A673 (cell line): ENCODE results near the gene BRI3.

Experiments
- EZH2 ChIP-seq: fragments of 200-600 bp; sonication (generic); IDR thresholded peaks from 2 replicates; pipeline ENCODE4 v1.6.1; 2017; ENCODE audit warnings: borderline replicate concordance, low read depth, mild to moderate bottlenecking, mixed read lengths, antibody characterized with exemption, low read length; ENCODE audit not compliant: poor library complexity, severe bottlenecking
- TF ChIP-seq, protein P1 (sequence below): fragments of 300-800, 200-600 bp; sonication (generic); conservative IDR thresholded peaks from 2 replicates; pipeline ENCODE4 v1.5.1; 2017; ENCODE audit warnings: low read depth, mild to moderate bottlenecking, antibody characterized with exemption, low read length, moderate library complexity, mixed read lengths

DNA sequence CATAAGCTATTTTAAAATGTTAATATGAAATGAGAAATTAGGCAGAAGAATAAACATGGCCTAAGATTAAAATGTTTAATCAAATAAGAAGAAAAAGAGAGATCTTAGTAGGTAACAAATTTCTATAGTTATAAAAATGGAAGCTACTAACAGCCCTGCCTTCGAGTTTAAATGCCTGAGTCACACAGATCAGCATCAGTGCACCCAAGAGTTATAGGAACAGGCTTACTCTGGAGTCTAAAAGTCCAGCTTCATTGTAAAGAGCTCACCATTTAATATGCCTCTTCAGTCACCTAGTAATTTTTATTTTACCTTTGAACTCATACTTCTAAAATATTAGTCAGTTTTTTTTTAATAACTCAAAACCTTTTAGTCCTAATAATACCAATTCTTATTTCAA, 52.6 kb downstream of the BRI3 start:
- TF ChIP-seq, protein P1, sequence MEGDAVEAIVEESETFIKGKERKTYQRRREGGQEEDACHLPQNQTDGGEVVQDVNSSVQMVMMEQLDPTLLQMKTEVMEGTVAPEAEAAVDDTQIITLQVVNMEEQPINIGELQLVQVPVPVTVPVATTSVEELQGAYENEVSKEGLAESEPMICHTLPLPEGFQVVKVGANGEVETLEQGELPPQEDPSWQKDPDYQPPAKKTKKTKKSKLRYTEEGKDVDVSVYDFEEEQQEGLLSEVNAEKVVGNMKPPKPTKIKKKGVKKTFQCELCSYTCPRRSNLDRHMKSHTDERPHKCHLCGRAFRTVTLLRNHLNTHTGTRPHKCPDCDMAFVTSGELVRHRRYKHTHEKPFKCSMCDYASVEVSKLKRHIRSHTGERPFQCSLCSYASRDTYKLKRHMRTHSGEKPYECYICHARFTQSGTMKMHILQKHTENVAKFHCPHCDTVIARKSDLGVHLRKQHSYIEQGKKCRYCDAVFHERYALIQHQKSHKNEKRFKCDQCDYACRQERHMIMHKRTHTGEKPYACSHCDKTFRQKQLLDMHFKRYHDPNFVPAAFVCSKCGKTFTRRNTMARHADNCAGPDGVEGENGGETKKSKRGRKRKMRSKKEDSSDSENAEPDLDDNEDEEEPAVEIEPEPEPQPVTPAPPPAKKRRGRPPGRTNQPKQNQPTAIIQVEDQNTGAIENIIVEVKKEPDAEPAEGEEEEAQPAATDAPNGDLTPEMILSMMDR = no peak
- TF ChIP-seq EZH2 = no peak
